ENCODE measurements around the gene RAB31.

DNA sequence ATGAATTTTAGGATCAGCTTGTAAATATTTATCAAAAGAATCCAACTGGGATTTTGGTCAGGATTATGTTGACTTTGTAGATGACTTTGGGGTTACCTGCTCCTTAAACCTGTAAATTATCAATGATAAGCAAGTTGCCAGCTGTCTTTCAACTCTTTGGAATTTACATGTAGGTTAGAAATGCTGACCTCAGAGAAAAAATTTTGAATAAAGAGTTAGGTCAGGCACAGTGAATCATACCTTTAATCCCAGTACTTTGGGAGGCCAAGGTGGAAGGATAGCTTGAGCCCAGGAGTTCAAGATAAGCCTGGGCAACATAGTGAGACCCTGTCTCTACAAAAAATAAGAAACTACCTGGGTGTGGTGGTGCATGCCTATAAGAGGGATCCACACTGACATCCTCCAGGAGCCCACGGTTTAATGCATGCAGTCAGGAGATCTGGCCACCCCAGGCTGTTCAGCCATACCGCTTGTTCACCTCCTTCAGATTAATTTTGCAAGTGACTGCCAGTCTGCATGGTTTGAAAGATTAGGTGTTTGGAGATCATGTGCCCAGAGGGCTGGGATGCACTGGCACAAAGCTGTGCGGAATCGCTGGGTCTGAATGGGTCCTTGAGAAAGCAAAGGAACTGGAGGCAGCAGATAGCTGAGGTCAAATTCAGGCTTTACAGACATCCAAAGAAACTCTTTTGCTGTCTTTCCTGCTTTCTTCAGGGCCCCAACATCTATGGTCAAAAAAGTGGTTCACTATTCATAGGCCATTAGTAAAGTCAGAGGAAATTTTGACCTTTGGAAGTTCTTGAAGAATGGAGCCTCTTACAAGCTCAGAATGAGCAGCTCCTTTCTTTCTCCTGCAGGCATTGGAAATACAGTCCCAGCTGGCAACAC, 94.3 kb downstream of the RAB31 start:
- no peak for TF ChIP-seq EZH2 (IDR thresholded peaks at IDR 0.05; ENCODE audit: borderline replicate concordance, low read depth, low read length, severe bottlenecking)
- TF ChIP-seq, protein P1, sequence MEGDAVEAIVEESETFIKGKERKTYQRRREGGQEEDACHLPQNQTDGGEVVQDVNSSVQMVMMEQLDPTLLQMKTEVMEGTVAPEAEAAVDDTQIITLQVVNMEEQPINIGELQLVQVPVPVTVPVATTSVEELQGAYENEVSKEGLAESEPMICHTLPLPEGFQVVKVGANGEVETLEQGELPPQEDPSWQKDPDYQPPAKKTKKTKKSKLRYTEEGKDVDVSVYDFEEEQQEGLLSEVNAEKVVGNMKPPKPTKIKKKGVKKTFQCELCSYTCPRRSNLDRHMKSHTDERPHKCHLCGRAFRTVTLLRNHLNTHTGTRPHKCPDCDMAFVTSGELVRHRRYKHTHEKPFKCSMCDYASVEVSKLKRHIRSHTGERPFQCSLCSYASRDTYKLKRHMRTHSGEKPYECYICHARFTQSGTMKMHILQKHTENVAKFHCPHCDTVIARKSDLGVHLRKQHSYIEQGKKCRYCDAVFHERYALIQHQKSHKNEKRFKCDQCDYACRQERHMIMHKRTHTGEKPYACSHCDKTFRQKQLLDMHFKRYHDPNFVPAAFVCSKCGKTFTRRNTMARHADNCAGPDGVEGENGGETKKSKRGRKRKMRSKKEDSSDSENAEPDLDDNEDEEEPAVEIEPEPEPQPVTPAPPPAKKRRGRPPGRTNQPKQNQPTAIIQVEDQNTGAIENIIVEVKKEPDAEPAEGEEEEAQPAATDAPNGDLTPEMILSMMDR (IDR thresholded peaks at IDR 0.05; ENCODE audit: borderline replicate concordance, extremely low read depth, low read length, poor library complexity, severe bottlenecking), result no peak

All from DND-41 (cell line).